Middle frontal gyrus (tissue), 1 donor: Measurements from ENCODE around the gene ZNF329.

Experiments
- DNase-seq: peaks from one replicate; pipeline ENCODE4 v3.0.0-alpha.2; 2015; ENCODE audit warnings: low spot score; ENCODE audit errors: extremely low spot score

ZNF329 gene

GRCh38 chr19:58118979-58119733, 31.4 kb downstream of the ZNF329 start:
- DNase-seq: no peak

- no peak for DNase-seq
Measured at GRCh38 chr19:58117841-58118575, 32.6 kb downstream of the ZNF329 start.

DNA sequence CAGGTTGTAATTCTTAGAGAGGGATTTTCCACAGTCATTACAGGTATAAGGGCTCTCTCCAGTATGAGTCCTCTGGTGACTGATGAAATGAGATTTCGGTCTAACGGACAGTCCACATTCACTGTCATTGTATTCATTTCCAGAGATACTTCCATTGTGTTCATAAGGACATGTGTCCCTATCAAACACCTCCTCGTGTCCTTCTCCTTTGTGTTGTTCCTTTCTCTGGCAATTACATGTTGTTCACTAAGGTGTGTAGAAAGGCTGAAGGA, 42.1 kb downstream of the ZNF329 start:
- DNase-seq: no peak

- DNase-seq: no peak
Measured at GRCh38 chr19:58107778-58108545, 42.6 kb downstream of the ZNF329 start.

GRCh38 chr19:58098682-58098998, 51.9 kb downstream of the ZNF329 start:
- no peak for DNase-seq

DNA sequence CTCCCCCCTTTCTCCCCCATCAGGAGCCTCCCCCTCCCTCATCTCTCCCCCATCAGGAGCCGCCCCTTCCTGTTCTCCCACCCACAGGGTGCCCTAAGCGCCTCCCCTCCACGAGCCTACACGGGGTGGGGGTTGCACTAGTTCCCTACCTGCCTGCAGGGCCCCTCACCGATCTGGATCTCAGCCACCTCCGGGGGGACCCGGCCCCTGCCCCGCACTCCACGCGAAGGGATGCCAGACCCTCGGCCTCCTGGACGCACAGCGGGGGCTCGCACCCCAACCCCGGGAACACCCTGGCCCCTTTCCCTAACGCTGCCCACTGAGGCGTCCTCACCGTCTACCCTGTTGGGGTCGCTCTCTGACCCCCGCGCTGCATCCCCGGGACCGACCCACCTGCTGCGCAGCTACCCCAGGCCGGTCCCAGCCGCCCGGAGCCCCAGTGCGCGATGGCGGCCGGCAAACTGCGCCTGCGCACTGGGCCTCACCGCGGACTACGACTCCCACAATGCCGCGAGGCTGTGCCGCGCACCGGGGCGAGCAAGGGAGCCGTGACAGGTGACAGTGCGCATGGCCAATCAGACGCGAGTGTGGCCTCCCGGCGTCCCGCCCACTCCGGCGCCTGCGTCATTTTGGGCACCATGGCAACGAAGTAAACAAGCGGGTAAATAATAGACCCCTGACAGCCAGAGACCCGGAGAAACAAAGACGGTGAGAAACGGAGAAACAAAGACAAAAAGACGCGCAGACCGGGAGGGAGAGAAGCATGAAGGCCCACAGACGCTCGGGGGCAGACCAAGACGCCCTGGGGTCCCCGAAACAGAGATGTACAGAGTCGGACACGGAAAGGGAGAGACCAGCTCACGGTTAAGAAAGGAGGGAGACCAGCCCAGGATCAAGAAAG, 52.6 kb downstream of the ZNF329 start, which contains the start of gene ZSCAN18:
Gene ZSCAN18 (minus strand): TSS at position 451 of the 901 bp plus-strand sequence. CDS start 7,964 bp downstream, outside the sequence.
- peak; percentile 97 for DNase-seq

GRCh38 chr19:58097349-58097748, 53.2 kb downstream of the ZNF329 start:
- no peak for DNase-seq

DNA sequence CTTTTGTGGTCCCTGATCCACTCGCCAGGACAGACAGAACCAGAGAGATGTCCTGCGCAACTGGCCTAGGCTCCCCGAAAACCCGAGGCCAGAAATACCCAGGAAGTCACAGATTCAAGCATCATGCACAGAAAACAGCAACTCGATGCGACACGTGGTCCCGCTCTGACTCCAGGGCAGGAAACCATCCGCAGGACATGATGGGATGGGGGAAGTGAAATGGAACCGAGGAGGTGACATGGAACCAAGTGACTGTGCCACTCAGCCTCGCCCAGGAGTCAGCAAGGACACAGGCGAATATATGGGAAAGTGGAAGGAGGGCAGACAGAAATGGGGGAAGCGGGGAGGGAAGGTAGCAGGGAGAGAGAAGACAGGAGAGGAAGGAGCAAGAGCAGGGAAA, 53.7 kb downstream of the ZNF329 start:
- DNase-seq: no peak

DNA sequence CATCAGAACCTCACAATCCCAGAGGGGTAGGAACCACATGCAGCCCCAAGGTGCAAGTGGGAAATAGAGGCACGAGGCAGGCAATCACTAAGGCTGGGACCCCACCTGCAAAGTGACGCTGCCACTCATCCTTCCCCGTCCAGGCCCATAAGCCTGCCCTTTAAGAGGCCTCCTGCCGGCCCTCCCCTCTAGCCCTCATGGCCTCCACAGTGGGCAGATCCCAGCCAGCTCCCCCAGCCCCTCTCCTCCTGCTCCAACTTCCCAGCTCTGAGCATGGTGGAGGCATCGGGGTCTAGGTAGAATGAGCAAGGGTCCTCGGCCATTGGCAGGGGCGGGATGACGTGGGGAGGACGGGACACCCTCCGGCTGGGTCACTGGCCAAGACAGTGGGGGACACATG, 55.3 kb downstream of the ZNF329 start:
- DNase-seq: no peak

- no peak for DNase-seq
Measured at GRCh38 chr19:58093071-58093470, 57.5 kb downstream of the ZNF329 start.

DNA sequence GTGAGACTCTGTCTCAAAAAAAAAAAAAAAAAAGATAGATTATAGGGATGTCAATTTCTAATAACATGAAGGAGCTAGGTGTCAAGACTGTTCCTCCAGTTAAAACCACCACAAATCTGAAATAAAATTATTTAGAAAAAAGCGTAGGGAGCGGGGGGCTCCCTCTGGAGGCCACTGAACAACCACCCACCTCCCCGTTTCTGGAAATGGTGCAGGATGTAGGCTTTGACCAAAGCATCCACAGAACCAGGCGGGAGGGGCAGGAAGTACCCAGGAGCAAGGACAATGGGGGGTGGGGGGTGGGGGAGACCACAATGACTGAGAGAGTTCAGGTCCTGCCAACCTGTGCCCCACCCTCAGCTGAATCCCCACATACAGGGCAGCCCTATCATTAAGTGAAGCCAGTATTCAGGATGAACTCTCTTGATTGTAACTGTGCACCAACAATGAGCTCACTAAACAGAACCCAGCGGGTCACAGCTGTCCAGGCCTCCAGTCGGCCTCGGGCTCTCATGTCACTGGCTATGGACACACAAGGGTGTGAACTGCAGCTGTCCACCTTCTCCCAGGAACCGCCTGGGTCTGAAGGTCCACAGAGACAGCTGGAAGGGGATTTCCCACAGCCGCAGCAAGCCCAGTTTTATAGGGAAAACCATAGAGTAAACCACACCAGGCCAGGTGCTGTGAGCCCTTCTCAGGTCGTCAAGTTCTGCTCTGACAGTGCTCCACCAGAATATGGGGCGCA, 59.2 kb downstream of the ZNF329 start:
- DNase-seq: no peak

GRCh38 chr19:58089846-58090245, 60.7 kb downstream of the ZNF329 start:
- DNase-seq: no peak

GRCh38 chr19:58088521-58089052, 62.0 kb downstream of the ZNF329 start:
- no peak for DNase-seq

GRCh38 chr19:58086825-58087710, 63.5 kb downstream of the ZNF329 start:
- no peak for DNase-seq

DNA sequence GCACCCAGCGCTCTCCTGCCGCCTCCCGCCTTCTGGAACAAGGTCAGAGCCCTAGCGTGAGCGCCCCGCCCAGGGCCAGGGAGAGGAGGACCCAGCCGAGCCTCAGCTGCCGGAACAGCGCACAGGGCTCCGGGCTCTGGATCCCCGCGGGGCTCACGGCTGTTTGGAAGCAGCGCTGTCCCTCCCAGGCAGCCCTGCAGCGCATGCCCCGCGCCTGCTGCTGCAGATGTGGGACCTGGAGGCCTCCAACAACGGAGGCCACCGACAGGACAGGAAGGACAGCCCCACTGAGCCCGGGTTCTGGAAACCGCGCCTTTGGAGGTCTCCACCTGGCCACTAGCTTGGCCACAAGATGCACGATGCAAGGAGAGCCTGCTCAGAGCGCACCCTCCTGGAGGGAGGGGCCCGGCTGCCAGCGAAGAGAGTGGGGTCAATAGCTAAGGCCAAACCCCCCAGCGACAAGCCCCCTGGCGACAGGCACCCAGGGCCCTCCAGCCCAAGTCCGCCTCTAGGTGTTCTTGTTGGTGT, 65.2 kb downstream of the ZNF329 start:
- DNase-seq: no peak

GRCh38 chr19:58084596-58085347, 65.8 kb downstream of the ZNF329 start:
- no peak for DNase-seq

DNA sequence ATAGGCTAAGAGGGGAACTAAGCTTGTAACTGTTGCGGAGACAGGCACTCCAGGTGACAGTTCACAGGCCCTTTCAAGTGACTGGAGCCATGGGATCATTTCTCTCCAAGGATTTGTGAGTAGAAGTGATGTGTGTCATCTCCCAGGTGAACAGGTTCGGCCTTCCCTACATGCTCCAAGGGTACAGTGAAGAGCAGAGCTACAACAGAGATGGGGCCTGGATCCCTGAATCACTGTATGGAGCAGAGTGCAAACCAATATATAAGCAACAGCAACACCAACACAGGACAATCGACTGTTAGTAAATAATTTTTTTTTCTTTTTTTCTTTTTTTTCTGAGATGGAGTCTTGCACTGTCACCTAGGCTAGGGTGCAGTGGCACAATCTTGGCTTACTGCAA, 67.6 kb downstream of the ZNF329 start:
- no peak for DNase-seq

GRCh38 chr19:58079792-58080191, 70.8 kb downstream of the ZNF329 start:
- no peak for DNase-seq
